ENCODE data around the gene CEMP1. TPM values are rescaled to one million over a fixed set of nuclear protein-coding genes. Genes with fewer than 3 reads are reported as not detected.
"Not testable (repeated sequence)": the region's sequence is repeated elsewhere in the genome, so short reads cannot be mapped to it uniquely, and the experiment has no call there.

Gene CEMP1
- total and polyA plus RNA-seq, 10 of the 15 experiments (the other 5 are each of a cell fraction or from before 2014, with no cell fraction given): 0.05 to 8.2 (median 1.5) TPM; not detected in 5

- H2AFZ ChIP-seq (ENCODE audit: control insufficient read depth, low read depth, low read length); H3K4me3 ChIP-seq; in situ Hi-C loops (cut with MboI); CTCF ChIA-PET; SMC1A ChIA-PET (ENCODE audit: uncharacterized antibody, unreplicated experiment); DNase-seq (ENCODE audit: low read depth, low spot score); POLR2A ChIA-PET; H3K27ac ChIP-seq (ENCODE audit: control insufficient read depth, insufficient read depth); H3K9ac ChIP-seq (ENCODE audit: control insufficient read depth, insufficient read depth, low read length); RAD21 ChIA-PET (ENCODE audit: unreplicated experiment); H3K4me1 ChIP-seq (ENCODE audit: control insufficient read depth, insufficient read depth, low read length); FAIRE-seq; H3K27me3 ChIP-seq (replicated peaks in 1 of 2; ENCODE audit: control insufficient read depth in 2 of 2, insufficient read depth in 2 of 2, low read length in 1 of 2); H4K20me1 ChIP-seq (ENCODE audit: control insufficient read depth, insufficient read depth); intact Hi-C loops (cut with micrococcal nuclease; ENCODE audit: unreplicated experiment); H3K4me2 ChIP-seq (ENCODE audit: control insufficient read depth, insufficient read depth); H3K36me3 ChIP-seq (ENCODE audit: control insufficient read depth in 2 of 2, insufficient read depth in 2 of 2, low read length in 1 of 2); H3K9me3 ChIP-seq (replicated peaks; ENCODE audit: control insufficient read depth, insufficient read depth, low read length); H3K79me2 ChIP-seq (ENCODE audit: control insufficient read depth, insufficient read depth, low read length); BruUV-seq (replicated peaks): not testable (repeated sequence)
- no CpG with 5 or more reads among the region's 13 CpGs for WGBS (ENCODE audit: insufficient coverage, insufficient replicate concordance, low lambda C conversion rate, missing lambda C conversion rate)
- peak; percentile 67 for ATAC-seq
Observed at GRCh38 chr16:2554709-2555425, 23.7 kb upstream of the CEMP1 start.

- H3K79me2 ChIP-seq (ENCODE audit: control insufficient read depth, insufficient read depth, low read length); CTCF ChIA-PET; H3K4me2 ChIP-seq (ENCODE audit: control insufficient read depth, insufficient read depth); H3K4me1 ChIP-seq (ENCODE audit: control insufficient read depth, insufficient read depth, low read length); POLR2A ChIA-PET; BruUV-seq (replicated peaks); H4K20me1 ChIP-seq (ENCODE audit: control insufficient read depth, insufficient read depth); ATAC-seq; FAIRE-seq; SMC1A ChIA-PET (ENCODE audit: uncharacterized antibody, unreplicated experiment); DNase-seq (ENCODE audit: low read depth, low spot score); H3K9ac ChIP-seq (ENCODE audit: control insufficient read depth, insufficient read depth, low read length); H3K36me3 ChIP-seq (ENCODE audit: control insufficient read depth in 2 of 2, insufficient read depth in 2 of 2, low read length in 1 of 2); in situ Hi-C loops (cut with MboI); H3K27ac ChIP-seq (ENCODE audit: control insufficient read depth, insufficient read depth); H2AFZ ChIP-seq (ENCODE audit: control insufficient read depth, low read depth, low read length); intact Hi-C loops (cut with micrococcal nuclease; ENCODE audit: unreplicated experiment); H3K4me3 ChIP-seq; H3K27me3 ChIP-seq (replicated peaks in 1 of 2; ENCODE audit: control insufficient read depth in 2 of 2, insufficient read depth in 2 of 2, low read length in 1 of 2); H3K9me3 ChIP-seq (replicated peaks; ENCODE audit: control insufficient read depth, insufficient read depth, low read length): not testable (repeated sequence)
- RAD21 ChIA-PET (ENCODE audit: unreplicated experiment): interaction anchor here (0.7 kb wide), 1 partner anchor 19 kb away, joined by 3 read pairs; no protein-coding TSS in a partner anchor
- 86% methylated on average over 11 of the region's 17 CpGs for WGBS (ENCODE audit: insufficient coverage, insufficient replicate concordance, low lambda C conversion rate, missing lambda C conversion rate)
Observed at GRCh38 chr16:2551420-2551889, 20.2 kb upstream of the CEMP1 start.

DNA sequence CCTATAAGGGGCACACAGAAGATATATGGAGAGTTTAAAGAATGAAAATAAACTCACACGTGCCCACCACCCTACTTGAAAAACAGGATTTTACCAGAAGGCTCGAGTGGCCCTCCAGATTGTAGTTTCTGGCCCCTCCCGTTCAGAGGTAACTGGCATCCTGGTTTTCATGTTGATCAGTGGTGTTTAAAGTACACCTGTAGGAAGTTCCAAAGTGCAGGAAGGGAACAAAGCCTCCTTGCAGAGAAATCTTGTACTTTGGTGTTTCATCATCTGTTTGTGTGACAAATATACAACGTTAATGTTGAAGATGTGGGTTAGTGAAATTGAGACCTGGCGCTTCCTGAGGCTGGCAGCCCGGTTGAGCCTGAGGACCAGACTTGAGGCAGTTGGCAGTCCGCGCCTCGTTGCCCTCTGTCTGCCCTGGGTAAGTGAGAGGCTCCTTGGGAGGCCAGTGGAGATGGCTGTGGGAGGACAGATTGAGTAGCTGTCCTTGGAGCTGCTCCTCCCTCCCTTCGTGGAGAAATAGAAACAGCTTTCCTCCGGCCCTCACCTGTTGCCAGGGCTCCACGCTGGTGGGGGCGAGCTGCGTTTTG lies 19.2 kb upstream of the CEMP1 start:
- H3K9me3 ChIP-seq (replicated peaks; ENCODE audit: control insufficient read depth, insufficient read depth, low read length); in situ Hi-C loops (cut with MboI); H3K4me3 ChIP-seq; H3K9ac ChIP-seq (ENCODE audit: control insufficient read depth, insufficient read depth, low read length); H3K4me1 ChIP-seq (ENCODE audit: control insufficient read depth, insufficient read depth, low read length); DNase-seq (ENCODE audit: low read depth, low spot score); H3K79me2 ChIP-seq (ENCODE audit: control insufficient read depth, insufficient read depth, low read length); SMC1A ChIA-PET (ENCODE audit: uncharacterized antibody, unreplicated experiment); H3K27me3 ChIP-seq (replicated peaks in 1 of 2; ENCODE audit: control insufficient read depth in 2 of 2, insufficient read depth in 2 of 2, low read length in 1 of 2); H3K4me2 ChIP-seq (ENCODE audit: control insufficient read depth, insufficient read depth); ATAC-seq; BruUV-seq (replicated peaks); H2AFZ ChIP-seq (ENCODE audit: control insufficient read depth, low read depth, low read length); intact Hi-C loops (cut with micrococcal nuclease; ENCODE audit: unreplicated experiment); RAD21 ChIA-PET (ENCODE audit: unreplicated experiment); H3K27ac ChIP-seq (ENCODE audit: control insufficient read depth, insufficient read depth); H3K36me3 ChIP-seq (ENCODE audit: control insufficient read depth in 2 of 2, insufficient read depth in 2 of 2, low read length in 1 of 2); CTCF ChIA-PET; H4K20me1 ChIP-seq (ENCODE audit: control insufficient read depth, insufficient read depth); POLR2A ChIA-PET: not testable (repeated sequence)
- peak; percentile 66 for FAIRE-seq
- WGBS (ENCODE audit: insufficient coverage, insufficient replicate concordance, low lambda C conversion rate, missing lambda C conversion rate): no CpG with 5 or more reads among the region's 14 CpGs

GRCh38 chr16:2543771-2544170 lies 12.6 kb upstream of the CEMP1 start:
- CTCF ChIA-PET; H3K4me1 ChIP-seq (ENCODE audit: control insufficient read depth, insufficient read depth, low read length); H3K4me3 ChIP-seq; H3K9me3 ChIP-seq (replicated peaks; ENCODE audit: control insufficient read depth, insufficient read depth, low read length); H2AFZ ChIP-seq (ENCODE audit: control insufficient read depth, low read depth, low read length); H3K36me3 ChIP-seq (ENCODE audit: control insufficient read depth in 2 of 2, insufficient read depth in 2 of 2, low read length in 1 of 2); SMC1A ChIA-PET (ENCODE audit: uncharacterized antibody, unreplicated experiment); ATAC-seq; H3K27ac ChIP-seq (ENCODE audit: control insufficient read depth, insufficient read depth); H3K9ac ChIP-seq (ENCODE audit: control insufficient read depth, insufficient read depth, low read length); RAD21 ChIA-PET (ENCODE audit: unreplicated experiment); DNase-seq (ENCODE audit: low read depth, low spot score); intact Hi-C loops (cut with micrococcal nuclease; ENCODE audit: unreplicated experiment); FAIRE-seq; H3K4me2 ChIP-seq (ENCODE audit: control insufficient read depth, insufficient read depth); H4K20me1 ChIP-seq (ENCODE audit: control insufficient read depth, insufficient read depth); BruUV-seq (replicated peaks); H3K27me3 ChIP-seq (replicated peaks in 1 of 2; ENCODE audit: control insufficient read depth in 2 of 2, insufficient read depth in 2 of 2, low read length in 1 of 2); in situ Hi-C loops (cut with MboI): not testable (repeated sequence)
- POLR2A ChIA-PET: interaction anchor here (0.7 kb wide), 1 partner anchor 255 kb away, joined by 3 read pairs; no protein-coding TSS in a partner anchor
- peaks cover 27% of the 10 kb centered on the region for H3K79me2 ChIP-seq (ENCODE audit: control insufficient read depth, insufficient read depth, low read length)
- 95% methylated on average over 14 of the region's 14 CpGs for WGBS (ENCODE audit: insufficient coverage, insufficient replicate concordance, low lambda C conversion rate, missing lambda C conversion rate)
